Liver (tissue), 9 donors: ENCODE data around the gene DNTTIP2. TPM values are rescaled to one million over a fixed set of nuclear protein-coding genes. Genes with fewer than 3 reads are reported as not detected.

Source experiments
- DNase-seq: peaks from one replicate; pipeline ENCODE4 v3.0.0-alpha.2; 2017; ENCODE audit warnings: low spot score
- H3K27ac ChIP-seq, 2 donors: one replicate each; pipeline ENCODE4 v1.7.0; 2013; ENCODE audit warnings: inconsistent platforms in 2 of 2, low read length in 2 of 2, control low read depth in 1 of 2, low read depth in 1 of 2, mild to moderate bottlenecking in 1 of 2
- H3K27me3 ChIP-seq, 4 donors: one replicate each; pipeline versions ENCODE4 v1.6.1 to v1.7.0; 2013; ENCODE audit warnings: low read length in 3 of 4, inconsistent platforms in 1 of 4, mild to moderate bottlenecking in 1 of 4, moderate library complexity in 1 of 4; ENCODE audit not compliant: control insufficient read depth in 4 of 4, insufficient read depth in 4 of 4
- H3K36me3 ChIP-seq, 4 donors: one replicate each; pipeline versions ENCODE4 v1.6.1 to v1.7.0; 2013; ENCODE audit warnings: low read length in 3 of 4, mild to moderate bottlenecking in 3 of 4, low read depth in 1 of 4, moderate library complexity in 1 of 4; ENCODE audit not compliant: control insufficient read depth in 4 of 4, insufficient read depth in 3 of 4
- H3K4me1 ChIP-seq, 4 donors: one replicate each; pipeline versions ENCODE4 v1.6.1 to v1.7.0; 2013; ENCODE audit warnings: low read length in 3 of 4, mild to moderate bottlenecking in 3 of 4, moderate library complexity in 1 of 4; ENCODE audit not compliant: control insufficient read depth in 4 of 4, insufficient read depth in 4 of 4
- H3K4me3 ChIP-seq, 3 donors: one replicate each; pipeline versions ENCODE4 v1.6.1 to v1.7.0; 2013; ENCODE audit warnings: low read length in 3 of 3, control low read depth in 1 of 3, low read depth in 1 of 3, mild to moderate bottlenecking in 1 of 3
- H3K9ac ChIP-seq, 2 donors: one replicate each; pipeline ENCODE4 v1.7.0; 2013; ENCODE audit warnings: low read length in 2 of 2, mild to moderate bottlenecking in 2 of 2, moderate library complexity in 2 of 2, control low read depth in 1 of 2, low read depth in 1 of 2
- H3K9me3 ChIP-seq, 4 donors: one replicate each; pipeline versions ENCODE4 v1.6.1 to v1.7.0; 2013; ENCODE audit warnings: low read length in 3 of 4; ENCODE audit not compliant: control insufficient read depth in 4 of 4
- EGR1 ChIP-seq, 2 donors: IDR thresholded peaks; 2 replicates each; pipeline ENCODE4 v1.6.1; 2016 to 2018; ENCODE audit warnings: antibody characterized with exemption in 2 of 2, low read depth in 2 of 2
- FOXA1 ChIP-seq: IDR thresholded peaks from 2 replicates; pipeline ENCODE4 v1.6.1; 2016; ENCODE audit warnings: antibody characterized with exemption
- FOXA2 ChIP-seq: IDR thresholded peaks from 2 replicates; pipeline ENCODE4 v1.6.1; 2016; ENCODE audit warnings: antibody characterized with exemption
- HNF4A ChIP-seq, 2 donors: conservative IDR thresholded peaks; 2 replicates each; pipeline ENCODE4 v1.6.1; 2016; ENCODE audit warnings: antibody characterized with exemption in 2 of 2, mild to moderate bottlenecking in 2 of 2
- HNF4G ChIP-seq: IDR thresholded peaks from 2 replicates; pipeline ENCODE4 v1.6.1; 2016; ENCODE audit warnings: antibody characterized with exemption
- JUND ChIP-seq, 2 donors: IDR thresholded peaks; 2 replicates each; pipeline ENCODE4 v1.6.1; 2016; ENCODE audit warnings: antibody characterized with exemption in 2 of 2
- NR2F2 ChIP-seq: IDR thresholded peaks from 2 replicates; pipeline ENCODE4 v1.6.1; 2016; ENCODE audit warnings: antibody characterized with exemption
- RAD21 ChIP-seq, 2 donors: IDR thresholded peaks; 2 replicates each; pipeline ENCODE4 v1.6.1; 2016; ENCODE audit warnings: antibody characterized with exemption in 2 of 2, mild to moderate bottlenecking in 2 of 2
- RXRA ChIP-seq, 2 donors: IDR thresholded peaks; 2 replicates each; pipeline ENCODE4 v1.6.1; 2017 to 2018; ENCODE audit warnings: antibody characterized with exemption in 2 of 2, mild to moderate bottlenecking in 1 of 2
- SP1 ChIP-seq: IDR thresholded peaks from 2 replicates; pipeline ENCODE4 v1.6.1; 2018; ENCODE audit warnings: antibody characterized with exemption, mild to moderate bottlenecking
- YY1 ChIP-seq: IDR thresholded peaks from 2 replicates; pipeline ENCODE4 v1.6.1; 2016; ENCODE audit warnings: antibody characterized with exemption, mild to moderate bottlenecking
- WGBS: extraction: QIAGEN DNeasy Blood & Tissue Kit; methylation state at CpG from one replicate; pipeline ENCODE4 v1.1.7; 2013; 5-methylcytosine and 5-hydroxymethylcytosine counted together
- polyA plus RNA-seq, 2 donors: library from polyadenylated mRNA; stranded (reverse) in 1 of 2; unstranded in 1 of 2; fragments of 200-250 nt in 1 of 2; fragments of >200 nt in 1 of 2; fragmentation: Nextera tagmentation in 1 of 2; extraction: Ambion mirVana in 1 of 2; gene quantifications; one replicate each; pipeline versions ENCODE4 v1.2.1 to v1.2.3, GENCODE V29; 2013 to 2015
- total RNA-seq, 2 donors: library from RNA; depleted of rRNA; stranded (reverse); fragments of >200 nt; gene quantifications; one replicate each; pipeline ENCODE4 v1.2.3, GENCODE V29; 2014
- TF ChIP-seq, protein P1 (sequence below): IDR thresholded peaks from 2 replicates; pipeline ENCODE4 v1.6.1; 2016; ENCODE audit warnings: antibody characterized with exemption, mild to moderate bottlenecking
- TF ChIP-seq, protein P2 (sequence below): IDR thresholded peaks from 2 replicates; pipeline ENCODE4 v1.6.1; 2016; ENCODE audit warnings: antibody characterized with exemption
- TF ChIP-seq, protein P3 (sequence below): fragments of 150-350 bp; IDR thresholded peaks from 2 replicates; pipeline ENCODE4 v1.5.1; 2017; ENCODE audit warnings: improper control_type of control experiment, low read depth, low read length; ENCODE audit not compliant: missing input control
- donor health status: healthy.
- donor health status: healthy.
- donor health status: healthy.
- donor health status: healthy.
- donor health status: healthy.

Gene DNTTIP2
- total and polyA plus RNA-seq, 4 donors: 10.9 to 19.7 (median 13.4) TPM

DNA sequence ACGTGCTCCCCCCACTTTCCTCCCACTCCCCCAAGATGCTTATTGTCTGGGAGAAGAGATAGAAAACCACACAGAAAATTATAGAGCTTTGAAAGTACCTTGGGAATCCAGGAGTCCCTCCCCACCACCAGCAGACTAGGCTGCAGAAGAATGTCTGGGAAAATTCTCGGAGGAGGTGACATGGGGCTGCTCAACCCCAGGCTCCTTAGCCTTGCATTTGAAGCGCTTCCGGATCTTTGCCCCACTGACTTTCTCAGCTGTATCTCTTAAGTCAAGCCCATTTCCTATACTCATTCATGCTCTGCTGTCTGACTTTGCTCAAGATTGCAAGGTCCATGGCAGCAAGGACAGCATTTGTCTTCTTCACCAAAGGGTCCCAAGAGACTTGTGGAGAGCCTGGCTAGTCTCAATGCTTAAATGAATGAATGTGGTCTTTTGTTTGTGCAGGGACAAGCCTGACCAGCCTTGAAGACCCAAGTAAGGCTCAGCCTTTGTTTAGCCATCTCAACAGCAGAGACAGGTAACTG lies 38.0 kb downstream of the DNTTIP2 start (continued):
- TF ChIP-seq, protein P1, sequence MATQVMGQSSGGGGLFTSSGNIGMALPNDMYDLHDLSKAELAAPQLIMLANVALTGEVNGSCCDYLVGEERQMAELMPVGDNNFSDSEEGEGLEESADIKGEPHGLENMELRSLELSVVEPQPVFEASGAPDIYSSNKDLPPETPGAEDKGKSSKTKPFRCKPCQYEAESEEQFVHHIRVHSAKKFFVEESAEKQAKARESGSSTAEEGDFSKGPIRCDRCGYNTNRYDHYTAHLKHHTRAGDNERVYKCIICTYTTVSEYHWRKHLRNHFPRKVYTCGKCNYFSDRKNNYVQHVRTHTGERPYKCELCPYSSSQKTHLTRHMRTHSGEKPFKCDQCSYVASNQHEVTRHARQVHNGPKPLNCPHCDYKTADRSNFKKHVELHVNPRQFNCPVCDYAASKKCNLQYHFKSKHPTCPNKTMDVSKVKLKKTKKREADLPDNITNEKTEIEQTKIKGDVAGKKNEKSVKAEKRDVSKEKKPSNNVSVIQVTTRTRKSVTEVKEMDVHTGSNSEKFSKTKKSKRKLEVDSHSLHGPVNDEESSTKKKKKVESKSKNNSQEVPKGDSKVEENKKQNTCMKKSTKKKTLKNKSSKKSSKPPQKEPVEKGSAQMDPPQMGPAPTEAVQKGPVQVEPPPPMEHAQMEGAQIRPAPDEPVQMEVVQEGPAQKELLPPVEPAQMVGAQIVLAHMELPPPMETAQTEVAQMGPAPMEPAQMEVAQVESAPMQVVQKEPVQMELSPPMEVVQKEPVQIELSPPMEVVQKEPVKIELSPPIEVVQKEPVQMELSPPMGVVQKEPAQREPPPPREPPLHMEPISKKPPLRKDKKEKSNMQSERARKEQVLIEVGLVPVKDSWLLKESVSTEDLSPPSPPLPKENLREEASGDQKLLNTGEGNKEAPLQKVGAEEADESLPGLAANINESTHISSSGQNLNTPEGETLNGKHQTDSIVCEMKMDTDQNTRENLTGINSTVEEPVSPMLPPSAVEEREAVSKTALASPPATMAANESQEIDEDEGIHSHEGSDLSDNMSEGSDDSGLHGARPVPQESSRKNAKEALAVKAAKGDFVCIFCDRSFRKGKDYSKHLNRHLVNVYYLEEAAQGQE: no peak
- TF ChIP-seq SP1 (no peak), HNF4G (no peak), JUND (IDR thresholded peaks at IDR 0.05) (no peak), FOXA2 (no peak), NR2F2 (no peak), RXRA (IDR thresholded peaks at IDR 0.05) (no peak), HNF4A (conservative IDR thresholded peaks at IDR 0.05) (no peak)

DNA sequence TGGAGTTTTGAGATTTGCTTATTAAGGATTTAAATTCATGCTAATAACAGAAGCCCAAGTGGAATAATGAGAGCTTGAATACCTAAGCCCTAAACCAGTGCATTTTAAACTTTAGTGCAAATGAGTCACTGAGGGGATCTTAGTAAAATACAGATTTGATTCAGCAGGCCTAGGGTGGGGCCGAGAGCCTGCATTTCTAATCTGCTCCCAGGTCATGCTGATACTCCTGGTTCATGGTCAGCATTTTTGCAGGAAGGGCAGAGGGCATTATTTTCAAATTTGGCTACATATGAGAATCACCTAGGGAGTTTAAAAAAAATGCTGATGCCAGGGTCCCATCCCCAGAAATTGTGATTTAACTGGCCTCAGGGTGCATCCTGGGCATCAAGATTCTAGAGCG lies 39.3 kb downstream of the DNTTIP2 start:
- Histone ChIP-seq H3K9me3 (no peaks in the 10 kb centered on the region), H3K27me3 (no peaks in the 10 kb centered on the region), H3K27ac (no peak overlapping the region), H3K9ac (no peak overlapping the region), H3K4me3 (no peak overlapping the region), H3K36me3 (no peaks in the 10 kb centered on the region), H3K4me1 (peaks cover 0 to 7% (median 0%) of the 10 kb centered on the region in 4 donors)
- WGBS: 89% methylated on average over 2 of the region's 2 CpGs
- DNase-seq: no peak
- TF ChIP-seq HNF4A (conservative IDR thresholded peaks at IDR 0.05): no peak
- no peak for TF ChIP-seq FOXA2
- TF ChIP-seq RAD21 (IDR thresholded peaks at IDR 0.05): no peak
- TF ChIP-seq, protein P2, sequence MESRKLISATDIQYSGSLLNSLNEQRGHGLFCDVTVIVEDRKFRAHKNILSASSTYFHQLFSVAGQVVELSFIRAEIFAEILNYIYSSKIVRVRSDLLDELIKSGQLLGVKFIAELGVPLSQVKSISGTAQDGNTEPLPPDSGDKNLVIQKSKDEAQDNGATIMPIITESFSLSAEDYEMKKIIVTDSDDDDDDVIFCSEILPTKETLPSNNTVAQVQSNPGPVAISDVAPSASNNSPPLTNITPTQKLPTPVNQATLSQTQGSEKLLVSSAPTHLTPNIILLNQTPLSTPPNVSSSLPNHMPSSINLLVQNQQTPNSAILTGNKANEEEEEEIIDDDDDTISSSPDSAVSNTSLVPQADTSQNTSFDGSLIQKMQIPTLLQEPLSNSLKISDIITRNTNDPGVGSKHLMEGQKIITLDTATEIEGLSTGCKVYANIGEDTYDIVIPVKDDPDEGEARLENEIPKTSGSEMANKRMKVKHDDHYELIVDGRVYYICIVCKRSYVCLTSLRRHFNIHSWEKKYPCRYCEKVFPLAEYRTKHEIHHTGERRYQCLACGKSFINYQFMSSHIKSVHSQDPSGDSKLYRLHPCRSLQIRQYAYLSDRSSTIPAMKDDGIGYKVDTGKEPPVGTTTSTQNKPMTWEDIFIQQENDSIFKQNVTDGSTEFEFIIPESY: no peak
- TF ChIP-seq, protein P3, sequence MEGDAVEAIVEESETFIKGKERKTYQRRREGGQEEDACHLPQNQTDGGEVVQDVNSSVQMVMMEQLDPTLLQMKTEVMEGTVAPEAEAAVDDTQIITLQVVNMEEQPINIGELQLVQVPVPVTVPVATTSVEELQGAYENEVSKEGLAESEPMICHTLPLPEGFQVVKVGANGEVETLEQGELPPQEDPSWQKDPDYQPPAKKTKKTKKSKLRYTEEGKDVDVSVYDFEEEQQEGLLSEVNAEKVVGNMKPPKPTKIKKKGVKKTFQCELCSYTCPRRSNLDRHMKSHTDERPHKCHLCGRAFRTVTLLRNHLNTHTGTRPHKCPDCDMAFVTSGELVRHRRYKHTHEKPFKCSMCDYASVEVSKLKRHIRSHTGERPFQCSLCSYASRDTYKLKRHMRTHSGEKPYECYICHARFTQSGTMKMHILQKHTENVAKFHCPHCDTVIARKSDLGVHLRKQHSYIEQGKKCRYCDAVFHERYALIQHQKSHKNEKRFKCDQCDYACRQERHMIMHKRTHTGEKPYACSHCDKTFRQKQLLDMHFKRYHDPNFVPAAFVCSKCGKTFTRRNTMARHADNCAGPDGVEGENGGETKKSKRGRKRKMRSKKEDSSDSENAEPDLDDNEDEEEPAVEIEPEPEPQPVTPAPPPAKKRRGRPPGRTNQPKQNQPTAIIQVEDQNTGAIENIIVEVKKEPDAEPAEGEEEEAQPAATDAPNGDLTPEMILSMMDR: no peak

DNA sequence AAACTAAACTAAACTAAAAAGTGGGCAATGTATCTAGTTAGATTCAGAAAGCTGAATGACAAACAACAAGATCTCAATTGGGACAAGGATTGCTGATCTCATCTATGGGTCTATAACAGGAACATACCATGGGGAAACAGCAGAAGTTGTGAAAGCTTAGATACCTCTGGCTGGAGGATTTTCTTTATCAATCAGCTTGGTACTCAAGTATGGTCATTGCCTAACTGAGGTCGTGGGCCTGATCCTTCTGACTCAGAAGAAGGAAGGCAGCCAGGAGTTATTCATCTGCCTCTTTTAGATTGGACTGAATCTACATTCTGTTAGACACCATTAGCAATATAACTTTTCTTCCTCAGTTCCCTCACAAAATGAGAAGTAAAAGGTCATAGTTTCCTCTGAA lies 39.7 kb downstream of the DNTTIP2 start:
- TF ChIP-seq RAD21 (IDR thresholded peaks at IDR 0.05) (no peak), JUND (IDR thresholded peaks at IDR 0.05) (no peak), HNF4A (conservative IDR thresholded peaks at IDR 0.05) (no peak), FOXA1 (no peak), YY1 (no peak), EGR1 (IDR thresholded peaks at IDR 0.05; ENCODE audit: low read depth in 2 of 2) (no peak)
- no peaks in the 10 kb centered on the region for H3K9me3 ChIP-seq
- peaks cover 0 to 2% (median 0%) of the 10 kb centered on the region in 4 donors for H3K4me1 ChIP-seq
- no peaks in the 10 kb centered on the region for H3K27me3 ChIP-seq
- H3K9ac ChIP-seq: no peak overlapping the region
- 49% methylated on average over 1 of the region's 1 CpG for WGBS
- DNase-seq: no peak
- H3K27ac ChIP-seq: no peak overlapping the region
- H3K36me3 ChIP-seq: no peaks in the 10 kb centered on the region
- no peak overlapping the region for H3K4me3 ChIP-seq
